NCI-H1105 treated with DMSO at 0.1 percent for 48 hours (cell line): ENCODE results near the gene SPATA45.

ENCODE experiments used
- DNase-seq: peaks from one replicate; lab custom pipeline; 2025; lab: John Stamatoyannopoulos, UW

Gene SPATA45

DNA sequence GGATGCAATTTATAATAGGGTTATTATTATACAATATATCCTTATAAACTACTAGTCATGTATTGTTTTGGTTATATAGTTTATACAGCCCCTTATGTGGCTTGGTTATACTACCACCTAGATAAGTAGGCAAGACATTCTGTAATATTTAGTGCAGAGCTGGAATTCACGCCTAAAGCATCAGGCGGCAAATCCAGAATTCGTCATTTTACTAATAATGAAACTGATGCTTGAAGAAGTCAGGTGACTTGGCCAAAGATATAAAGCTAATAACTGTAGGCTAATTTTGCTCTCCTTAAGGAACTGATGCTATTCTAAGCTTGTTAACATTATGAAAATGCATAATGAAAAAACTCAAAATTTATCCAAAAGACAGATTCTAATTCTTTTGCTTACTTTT is 66.7 kb downstream of the SPATA45 start:
- no peak for DNase-seq
